HG03460 (cell line): ENCODE results near the gene FGF2.

Experiments used
- ATAC-seq: cut with Tn5 transposase; IDR thresholded peaks from one replicate; pipeline ENCODE4 v1.9.1; 2021; ENCODE audit not compliant: unreplicated experiment

Gene FGF2

GRCh38 chr4:122889726-122890125, 63.1 kb downstream of the FGF2 start:
- ATAC-seq = no peak

- no peak for ATAC-seq
Measured at GRCh38 chr4:122890147-122890795, 63.6 kb downstream of the FGF2 start.

GRCh38 chr4:122894827-122895226, 68.2 kb downstream of the FGF2 start:
- no peak for ATAC-seq

GRCh38 chr4:122895336-122895995, 68.8 kb downstream of the FGF2 start:
- ATAC-seq = no peak

- no peak for ATAC-seq
Measured at GRCh38 chr4:122896270-122896669, 69.6 kb downstream of the FGF2 start.

GRCh38 chr4:122898370-122899150, 71.9 kb downstream of the FGF2 start:
- no peak for ATAC-seq

- ATAC-seq = no peak
Measured at GRCh38 chr4:122899682-122900081, 73.1 kb downstream of the FGF2 start.

GRCh38 chr4:122900314-122900713, 73.7 kb downstream of the FGF2 start:
- ATAC-seq = no peak

GRCh38 chr4:122901247-122902010, 74.8 kb downstream of the FGF2 start:
- ATAC-seq = no peak

- ATAC-seq = no peak
Measured at GRCh38 chr4:122903766-122904288, 77.2 kb downstream of the FGF2 start.

- no peak for ATAC-seq
Measured at GRCh38 chr4:122906859-122907305, 80.3 kb downstream of the FGF2 start.

GRCh38 chr4:122908223-122908622, 81.6 kb downstream of the FGF2 start:
- ATAC-seq = no peak

GRCh38 chr4:122909683-122910082, 83.1 kb downstream of the FGF2 start:
- ATAC-seq = no peak

- no peak for ATAC-seq
Measured at GRCh38 chr4:122911588-122911987, 85.0 kb downstream of the FGF2 start.

GRCh38 chr4:122912810-122913575, 86.4 kb downstream of the FGF2 start:
- ATAC-seq = no peak

- ATAC-seq = peak; percentile 92
Measured at GRCh38 chr4:122914292-122914904, 87.8 kb downstream of the FGF2 start.

- no peak for ATAC-seq
Measured at GRCh38 chr4:122914938-122915337, 88.3 kb downstream of the FGF2 start.

GRCh38 chr4:122917731-122918130, 91.1 kb downstream of the FGF2 start:
- ATAC-seq = no peak

- ATAC-seq = no peak
Measured at GRCh38 chr4:122920473-122920872, 93.8 kb downstream of the FGF2 start.

- ATAC-seq = no peak
Measured at GRCh38 chr4:122921300-122921699, 94.7 kb downstream of the FGF2 start.
